ES-I3 (cell line): ENCODE measurements around the gene UBL4B.

Experiments used
- H3K36me3 ChIP-seq: 2 replicates; pipeline ENCODE4 v1.6.1; 2013; ENCODE audit warnings: mild to moderate bottlenecking, low read length, control low read depth, moderate library complexity; ENCODE audit not compliant: insufficient read depth
- H3K4me1 ChIP-seq: 2 replicates; pipeline ENCODE4 v1.6.1; 2013; ENCODE audit warnings: mild to moderate bottlenecking, control low read depth, low read length; ENCODE audit not compliant: insufficient read depth
- H3K9ac ChIP-seq: 2 replicates; pipeline ENCODE4 v1.6.1; 2013; ENCODE audit warnings: low read depth, mild to moderate bottlenecking, low read length, moderate library complexity
- H3K9me3 ChIP-seq: 2 replicates; pipeline ENCODE4 v1.6.1; 2013; ENCODE audit warnings: mild to moderate bottlenecking, low read length, moderate library complexity; ENCODE audit not compliant: control insufficient read depth, insufficient read depth

UBL4B gene

DNA sequence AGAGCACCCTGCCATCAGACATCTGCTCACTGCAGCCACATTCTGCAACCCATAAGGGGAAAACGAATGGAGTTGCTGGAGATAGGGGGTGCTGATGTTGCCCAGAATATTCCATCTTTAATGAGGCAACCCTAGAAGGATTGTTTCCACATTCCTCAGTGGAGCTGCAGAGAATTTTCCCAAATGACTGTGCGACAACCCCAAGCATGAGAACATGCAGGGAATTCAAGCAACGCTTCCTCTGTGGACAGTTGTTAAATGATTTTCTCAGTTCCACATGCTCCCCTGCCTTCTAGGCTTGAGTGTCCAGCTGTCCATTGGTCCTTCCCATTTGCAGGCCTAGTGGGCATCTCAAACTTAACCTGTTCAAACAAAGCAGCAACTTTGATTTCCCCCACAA lies 20.5 kb upstream of the UBL4B start:
- no peaks in the 10 kb centered on the region for H3K36me3 ChIP-seq
- 0 out of 2 replicates have a peak, but pooled peaks cover 4% of the 10 kb centered on the region for H3K4me1 ChIP-seq
- H3K9me3 ChIP-seq: no peaks in the 10 kb centered on the region
- no peak overlapping the region for H3K9ac ChIP-seq

DNA sequence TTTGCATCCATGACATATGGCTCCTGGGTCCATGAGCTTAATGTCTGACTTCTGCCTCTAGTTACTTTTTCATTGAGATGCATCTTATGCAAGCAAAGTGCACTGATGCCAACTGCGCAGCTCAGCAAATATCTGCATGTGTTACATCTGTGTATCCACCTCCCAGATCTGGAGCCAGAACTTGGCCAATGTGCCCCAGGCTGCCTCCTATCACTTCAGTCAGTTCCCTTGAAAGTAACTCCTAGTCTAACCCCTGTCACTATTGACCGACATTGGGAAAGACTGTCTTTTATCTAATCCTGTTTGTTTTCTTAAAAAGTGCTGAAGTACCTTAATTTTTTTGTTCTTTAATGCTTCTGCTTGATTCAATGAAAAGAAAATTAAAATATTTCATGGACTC lies 19.3 kb upstream of the UBL4B start:
- H3K4me1 ChIP-seq: 0 out of 2 replicates have a peak, but pooled peaks cover 4% of the 10 kb centered on the region
- no peaks in the 10 kb centered on the region for H3K9me3 ChIP-seq
- H3K9ac ChIP-seq: no peak overlapping the region
- no peaks in the 10 kb centered on the region for H3K36me3 ChIP-seq

DNA sequence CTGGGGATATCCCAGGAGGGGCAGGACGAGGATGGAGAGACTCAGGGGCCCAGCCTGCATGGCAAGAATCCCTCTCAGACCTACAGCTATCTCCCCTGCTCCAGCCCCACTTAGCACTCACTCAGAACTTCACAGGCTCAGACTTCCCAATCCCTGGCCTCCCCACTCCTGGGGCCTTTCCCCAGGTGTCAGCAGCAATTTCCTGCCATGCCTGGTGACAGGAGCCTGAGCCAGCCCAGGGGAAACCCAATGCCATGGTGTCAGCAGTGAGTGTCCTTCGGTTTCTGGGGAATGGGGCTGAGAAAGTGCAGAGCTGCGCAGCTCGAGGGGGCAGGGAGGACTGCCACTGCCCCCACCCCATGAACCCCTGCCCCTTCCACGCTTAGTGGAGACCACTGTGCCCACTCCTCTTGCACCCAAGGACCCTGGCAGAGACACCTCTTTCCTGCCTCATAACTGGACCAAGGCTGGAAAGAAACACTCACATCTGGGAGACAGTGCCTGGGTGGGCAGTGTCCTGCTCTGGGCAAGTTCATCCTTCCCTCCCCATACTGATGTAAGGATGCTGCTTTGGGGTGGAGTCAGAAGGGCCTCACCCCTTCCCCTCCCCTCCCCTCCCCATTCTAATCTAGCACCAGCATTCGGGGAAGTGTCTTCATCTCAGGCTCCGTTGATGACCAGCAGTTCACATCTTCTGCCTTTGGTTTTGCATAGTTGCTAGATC lies 17.1 kb upstream of the UBL4B start:
- Histone ChIP-seq H3K4me1 (no peaks in the 10 kb centered on the region), H3K9ac (no peak overlapping the region), H3K36me3 (no peaks in the 10 kb centered on the region), H3K9me3 (no peaks in the 10 kb centered on the region)

DNA sequence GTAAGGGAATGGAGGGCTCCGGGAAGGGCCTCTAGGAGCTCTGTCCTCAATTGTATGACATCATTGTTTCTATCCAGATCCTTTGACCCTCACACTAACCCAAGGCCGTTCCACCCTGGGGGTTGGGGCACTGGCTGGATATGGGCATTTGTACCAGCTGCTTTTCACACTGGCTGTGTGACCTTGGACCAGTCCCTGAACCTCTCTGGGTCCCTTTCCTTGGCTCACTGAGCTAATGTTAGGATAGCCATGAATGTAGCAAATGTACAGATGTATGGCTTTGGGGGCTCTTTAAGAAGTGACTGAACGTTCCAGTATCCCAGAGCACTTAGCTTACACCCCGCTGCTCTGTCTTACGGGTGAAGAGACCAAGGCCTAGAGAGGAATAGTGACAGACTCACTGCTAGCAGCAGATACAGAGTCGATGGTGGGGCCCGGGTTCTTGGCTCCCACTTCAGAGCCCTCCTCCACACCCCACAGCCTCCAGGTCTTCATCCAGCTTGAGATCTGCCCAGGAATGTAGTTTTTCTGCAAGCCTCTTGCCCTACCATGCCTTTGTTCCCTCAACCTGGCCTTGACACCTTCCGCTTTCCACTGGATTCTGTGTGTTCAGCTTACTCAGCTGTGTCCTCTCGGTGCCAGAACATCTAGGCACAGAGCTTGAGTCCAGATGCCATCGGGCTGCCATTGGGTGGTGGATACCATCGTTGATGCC lies 14.6 kb upstream of the UBL4B start:
- Histone ChIP-seq H3K9me3 (no peaks in the 10 kb centered on the region), H3K36me3 (no peaks in the 10 kb centered on the region), H3K9ac (no peak overlapping the region), H3K4me1 (no peaks in the 10 kb centered on the region)

DNA sequence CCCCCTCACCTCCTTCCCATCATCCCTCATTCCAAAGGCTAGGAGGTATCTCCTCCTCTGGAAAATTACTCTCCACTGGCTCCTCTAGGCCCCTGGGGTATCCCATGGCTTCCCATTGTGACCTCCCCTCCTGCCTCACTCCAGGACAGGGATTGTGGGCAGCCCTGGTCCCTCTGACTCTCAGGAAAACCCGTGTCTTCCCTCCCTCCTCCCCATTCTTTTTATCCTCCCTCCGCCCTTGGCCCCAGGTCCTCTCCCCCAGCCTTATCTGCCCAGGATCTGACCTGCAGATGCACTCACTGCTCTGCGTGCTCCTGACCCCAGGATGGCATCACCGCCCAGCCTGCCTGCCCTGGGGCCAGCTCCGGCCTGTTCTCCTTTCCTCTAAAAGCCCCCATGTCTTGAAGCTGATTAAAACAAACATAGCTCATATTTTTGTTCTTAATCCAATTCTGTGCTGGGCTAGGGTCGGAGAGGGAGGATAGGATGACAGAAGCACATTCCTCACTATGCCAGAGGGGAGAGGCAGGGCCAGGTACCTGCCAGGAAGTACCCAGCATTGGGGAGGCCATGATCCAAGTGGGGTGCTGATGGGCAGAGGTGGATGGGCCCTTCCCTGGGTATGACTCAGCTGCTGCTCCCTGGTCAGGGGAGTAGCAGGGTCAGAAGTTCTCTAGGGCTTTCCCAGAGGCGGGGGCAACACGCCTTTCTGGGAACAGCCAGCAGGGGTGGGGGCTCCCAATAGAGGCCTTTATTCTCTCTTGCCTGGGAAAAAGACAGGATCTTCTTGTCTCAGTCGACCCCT lies 13.8 kb upstream of the UBL4B start:
- Histone ChIP-seq H3K36me3 (no peaks in the 10 kb centered on the region), H3K9me3 (no peaks in the 10 kb centered on the region), H3K4me1 (no peaks in the 10 kb centered on the region), H3K9ac (no peak overlapping the region)

DNA sequence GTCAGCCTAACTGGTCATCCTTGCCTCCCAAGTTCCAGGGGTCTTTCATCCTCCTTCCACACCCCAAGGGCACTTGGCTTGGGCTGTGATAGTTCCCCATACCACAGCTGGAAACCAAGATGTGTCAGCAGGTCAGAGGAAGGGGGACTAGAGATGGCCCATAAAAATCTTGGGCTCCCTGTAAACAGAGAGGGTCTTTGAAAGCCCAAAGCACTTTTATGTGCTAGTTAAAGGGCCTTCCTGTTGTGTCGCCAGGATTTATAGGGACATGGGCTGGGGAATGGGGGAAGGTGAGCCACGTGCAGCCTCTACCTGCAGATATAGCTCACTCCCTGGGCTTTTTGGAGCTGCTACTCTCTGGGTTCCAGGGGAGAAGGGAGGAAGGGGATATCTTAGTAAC lies 11.9 kb upstream of the UBL4B start:
- Histone ChIP-seq H3K9me3 (no peaks in the 10 kb centered on the region), H3K9ac (no peak overlapping the region), H3K4me1 (no peaks in the 10 kb centered on the region), H3K36me3 (no peaks in the 10 kb centered on the region)

DNA sequence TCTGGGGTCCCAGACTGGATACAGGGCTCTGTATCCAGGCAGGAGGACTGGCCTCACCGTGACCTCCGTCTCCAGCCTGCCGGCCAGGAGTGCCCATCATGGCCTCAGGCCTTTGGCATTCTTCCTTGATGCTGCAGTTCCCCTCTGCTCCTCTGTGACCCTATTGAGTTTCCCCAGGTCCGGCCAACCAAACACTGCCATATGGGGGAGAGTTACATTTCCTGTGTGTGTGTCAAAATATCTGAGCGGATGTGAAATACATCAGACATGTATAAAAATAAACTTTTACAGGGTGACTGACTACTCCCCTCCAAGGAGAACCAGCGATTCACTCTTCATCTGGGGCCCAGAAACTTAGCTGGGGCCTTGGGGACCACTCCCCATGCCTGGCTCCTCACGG lies 10.2 kb upstream of the UBL4B start:
- Histone ChIP-seq H3K9me3 (no peaks in the 10 kb centered on the region), H3K9ac (no peak overlapping the region), H3K4me1 (no peaks in the 10 kb centered on the region), H3K36me3 (no peaks in the 10 kb centered on the region)

DNA sequence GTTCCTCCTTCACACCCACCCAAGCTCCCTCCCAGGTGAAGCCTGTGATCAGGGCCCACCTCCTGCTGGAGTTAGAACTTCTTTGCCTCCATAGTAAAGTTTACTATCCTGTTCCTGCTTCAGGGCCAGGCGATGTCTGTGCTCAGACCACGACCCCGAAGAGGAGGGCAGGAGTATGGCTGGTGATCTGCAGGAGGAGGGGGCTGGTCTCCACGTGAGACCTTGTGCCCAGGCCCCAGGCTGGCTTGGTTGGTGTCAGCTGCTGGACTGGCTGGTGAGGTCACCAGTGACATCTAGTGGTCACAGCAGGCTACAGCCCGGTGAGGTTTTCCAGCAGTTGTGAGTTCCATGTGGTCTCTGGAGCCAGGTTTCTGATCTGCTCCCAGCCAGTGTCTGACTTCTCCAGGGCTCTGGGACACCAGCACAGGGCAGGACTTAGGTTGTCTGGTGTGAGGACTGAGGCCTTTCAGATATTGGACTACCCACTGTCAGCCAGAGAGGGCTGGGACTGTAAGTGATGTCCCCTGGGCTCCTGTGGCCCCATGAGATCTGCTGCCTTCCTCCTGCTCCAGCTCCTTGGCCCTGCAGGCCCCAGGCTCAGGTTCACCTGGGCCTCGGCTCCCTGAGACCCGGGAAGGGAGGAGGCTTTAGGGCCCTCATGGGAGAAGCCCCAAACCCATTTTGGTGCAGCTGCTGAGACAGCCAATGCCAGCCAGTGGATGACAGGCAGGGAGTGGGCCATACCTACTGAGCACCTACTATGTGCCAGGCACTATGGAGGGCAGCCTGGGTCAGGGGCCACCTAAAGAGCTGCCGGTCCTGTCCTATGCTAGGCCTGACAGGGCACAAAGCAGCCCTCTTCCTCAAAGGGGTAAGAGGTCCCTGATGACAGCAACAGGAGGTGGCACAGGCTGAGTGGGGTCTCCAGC lies 6.0 kb upstream of the UBL4B start:
- Histone ChIP-seq H3K36me3 (no peaks in the 10 kb centered on the region), H3K4me1 (no peaks in the 10 kb centered on the region), H3K9ac (no peak overlapping the region), H3K9me3 (no peaks in the 10 kb centered on the region)

DNA sequence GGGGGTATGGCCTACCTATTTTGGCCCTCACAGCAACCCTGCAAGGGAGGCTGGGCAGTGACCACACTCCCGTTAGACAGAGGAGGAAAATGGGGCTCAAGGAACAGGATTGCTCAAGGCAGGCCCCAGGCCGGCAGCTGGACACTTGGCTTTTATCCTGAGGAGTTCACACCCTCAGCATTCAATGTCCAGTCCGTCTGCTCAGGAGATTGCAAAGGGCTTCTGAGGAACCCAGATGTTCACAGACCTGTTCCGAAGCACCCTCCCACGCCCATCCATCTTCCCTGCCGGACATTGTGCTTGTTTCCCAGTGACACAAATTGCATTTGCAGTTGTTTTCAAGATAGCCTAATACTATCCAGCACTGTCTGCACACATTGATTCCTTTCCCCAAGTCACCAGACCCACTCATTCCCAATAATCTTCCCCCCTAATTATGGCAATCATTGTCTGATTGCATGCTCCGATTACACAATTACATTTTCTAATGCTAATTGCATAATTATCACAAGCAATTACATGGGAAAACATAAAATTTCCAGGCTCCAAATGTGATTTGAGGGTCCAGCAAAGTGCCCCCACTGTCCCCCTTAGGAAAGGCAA lies 4.3 kb upstream of the UBL4B start:
- H3K9ac ChIP-seq: no peak overlapping the region
- H3K4me1 ChIP-seq: no peaks in the 10 kb centered on the region
- H3K9me3 ChIP-seq: no peaks in the 10 kb centered on the region
- H3K36me3 ChIP-seq: no peaks in the 10 kb centered on the region

DNA sequence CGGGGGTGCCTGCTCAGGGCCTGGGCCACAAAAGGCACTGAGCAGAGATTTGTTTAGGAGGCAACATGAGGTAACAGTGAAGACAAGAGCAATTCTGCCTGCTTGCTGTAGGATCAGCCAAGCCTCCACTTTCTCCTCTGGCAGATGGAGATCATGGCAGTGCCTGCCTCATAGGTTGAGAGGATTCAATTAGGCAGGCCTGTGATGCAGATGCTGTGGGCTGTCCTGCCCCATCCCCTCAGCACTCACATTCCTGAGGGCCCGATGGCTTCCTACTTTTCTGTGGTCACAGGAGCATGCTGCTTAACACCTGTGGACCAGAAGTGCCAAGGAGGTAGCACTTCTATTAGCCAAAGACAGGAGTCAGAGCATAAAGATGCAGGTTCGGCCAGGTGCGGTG lies 1.2 kb upstream of the UBL4B start:
- Histone ChIP-seq H3K36me3 (no peaks in the 10 kb centered on the region), H3K4me1 (no peaks in the 10 kb centered on the region), H3K9ac (no peak overlapping the region)

DNA sequence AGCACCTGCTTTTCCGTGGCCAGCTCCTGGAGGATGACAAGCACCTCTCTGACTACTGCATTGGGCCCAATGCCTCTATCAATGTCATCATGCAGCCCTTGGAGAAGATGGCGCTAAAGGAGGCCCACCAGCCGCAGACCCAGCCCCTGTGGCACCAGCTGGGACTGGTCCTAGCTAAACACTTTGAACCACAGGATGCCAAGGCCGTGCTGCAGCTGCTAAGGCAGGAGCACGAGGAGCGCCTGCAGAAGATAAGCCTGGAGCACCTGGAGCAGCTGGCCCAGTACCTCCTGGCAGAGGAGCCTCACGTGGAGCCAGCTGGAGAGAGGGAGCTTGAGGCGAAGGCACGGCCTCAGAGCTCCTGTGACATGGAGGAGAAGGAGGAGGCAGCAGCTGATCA lies 413 bp downstream of the UBL4B start:
- Histone ChIP-seq H3K9me3 (no peaks in the 10 kb centered on the region), H3K36me3 (no peaks in the 10 kb centered on the region), H3K4me1 (no peaks in the 10 kb centered on the region), H3K9ac (no peak overlapping the region)

More for the DNA sequence above, 1.2 kb upstream of the UBL4B start:
- no peaks in the 10 kb centered on the region for H3K9me3 ChIP-seq

DNA sequence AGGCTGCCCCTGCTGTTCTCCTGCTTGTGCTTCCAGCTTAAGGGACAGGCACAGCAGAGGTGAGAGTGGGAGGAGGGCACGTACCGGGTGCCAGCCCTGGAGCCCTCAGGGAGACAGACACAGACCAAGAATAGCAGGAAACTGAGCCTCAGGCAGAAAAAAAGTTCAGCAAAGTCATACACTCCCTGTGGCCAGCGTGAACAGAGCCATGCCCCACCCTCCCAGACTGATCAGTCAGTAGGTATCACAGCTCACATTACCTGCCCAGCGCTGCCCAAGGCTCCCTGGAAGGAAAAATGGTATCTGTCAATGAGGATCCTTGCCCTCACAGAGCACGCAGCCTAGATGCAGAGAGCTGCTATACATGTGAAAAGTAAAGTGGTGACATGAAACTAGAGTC lies 1.3 kb downstream of the UBL4B start:
- H3K4me1 ChIP-seq: no peaks in the 10 kb centered on the region
- no peaks in the 10 kb centered on the region for H3K9me3 ChIP-seq
- no peaks in the 10 kb centered on the region for H3K36me3 ChIP-seq
- no peak overlapping the region for H3K9ac ChIP-seq

DNA sequence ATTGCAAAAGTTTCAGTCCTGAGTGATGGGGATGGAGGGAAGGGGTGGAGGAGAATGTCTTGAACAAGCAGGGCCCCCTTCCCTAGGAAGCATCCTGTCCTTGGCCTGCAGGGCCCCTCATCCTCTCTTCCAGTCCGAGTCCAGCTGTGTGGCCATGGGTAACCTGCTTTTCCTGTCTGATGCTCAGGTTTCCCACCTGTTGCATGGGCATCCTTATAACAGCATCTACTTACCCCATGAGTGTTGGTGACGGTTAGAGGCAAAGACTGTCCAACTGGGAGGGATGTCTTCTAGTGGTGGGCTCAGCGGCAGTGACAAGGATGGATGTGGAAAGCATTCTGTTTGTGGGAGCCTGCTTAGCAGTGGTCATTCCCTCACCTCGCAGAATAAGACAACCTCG lies 1.9 kb downstream of the UBL4B start:
- Histone ChIP-seq H3K4me1 (no peaks in the 10 kb centered on the region), H3K36me3 (no peaks in the 10 kb centered on the region), H3K9me3 (no peaks in the 10 kb centered on the region), H3K9ac (no peak overlapping the region)

DNA sequence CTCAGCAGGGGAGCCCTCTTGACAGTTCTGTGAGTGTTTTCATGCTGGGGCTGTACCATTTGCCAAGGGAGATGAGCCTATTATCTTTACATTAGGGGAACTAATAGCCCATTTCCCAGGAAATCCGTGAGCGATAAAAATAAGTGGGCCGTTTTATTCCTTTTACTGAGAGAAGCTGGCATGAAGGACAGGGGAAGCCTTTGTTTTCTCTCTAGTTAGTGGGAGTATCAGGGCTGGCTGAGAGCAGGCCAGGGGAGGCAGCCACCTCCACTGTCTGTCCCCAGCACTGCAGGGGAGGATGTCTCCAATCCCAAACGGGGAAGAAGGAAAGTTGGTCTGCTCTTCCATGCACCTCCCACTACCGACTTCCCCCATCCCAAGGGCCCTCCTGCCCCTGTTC lies 2.5 kb downstream of the UBL4B start:
- no peaks in the 10 kb centered on the region for H3K36me3 ChIP-seq
- H3K9me3 ChIP-seq: no peaks in the 10 kb centered on the region
- no peaks in the 10 kb centered on the region for H3K4me1 ChIP-seq
- no peak overlapping the region for H3K9ac ChIP-seq
